Osteocyte (in vitro differentiated cells): Measurements from ENCODE around the gene PKNOX2. TPM values are rescaled to one million over a fixed set of nuclear protein-coding genes. Genes with fewer than 3 reads are reported as not detected.

Experiments
- DNase-seq: peaks from one replicate; pipeline ENCODE4 v3.0.0; 2021; ENCODE audit warnings: mixed read lengths; ENCODE audit not compliant: unreplicated experiment; ENCODE audit errors: extremely low spot score
- H3K27ac Mint-ChIP-seq: one replicate; pipeline ENCODE4 v1.8.0; 2021; ENCODE audit warnings: mild to moderate bottlenecking, mixed read lengths; ENCODE audit not compliant: unreplicated experiment
- H3K27me3 Mint-ChIP-seq: one replicate; pipeline ENCODE4 v1.8.0; 2021; ENCODE audit warnings: mixed read lengths; ENCODE audit not compliant: unreplicated experiment
- H3K36me3 Mint-ChIP-seq: one replicate; pipeline ENCODE4 v1.8.0; 2021; ENCODE audit warnings: mixed read lengths; ENCODE audit not compliant: unreplicated experiment
- H3K4me1 Mint-ChIP-seq: one replicate; pipeline ENCODE4 v1.8.0; 2021; ENCODE audit warnings: mixed read lengths; ENCODE audit not compliant: unreplicated experiment
- H3K4me3 Mint-ChIP-seq: one replicate; pipeline ENCODE4 v1.8.0; 2021; ENCODE audit warnings: mild to moderate bottlenecking, moderate library complexity, mixed read lengths; ENCODE audit not compliant: unreplicated experiment
- H3K9me3 Mint-ChIP-seq: one replicate; pipeline ENCODE4 v1.8.0; 2021; ENCODE audit warnings: mixed read lengths; ENCODE audit not compliant: unreplicated experiment
- CTCF ChIP-seq: fragments of 200-600 bp; sonication (generic); IDR thresholded peaks from 2 replicates; pipeline ENCODE4 v1.5.0; 2021; ENCODE audit warnings: antibody characterized with exemption, mild to moderate bottlenecking, moderate library complexity
- total RNA-seq: library from RNA; stranded (reverse); gene quantifications from 2 replicates; pipeline ENCODE4 v1.2.1, GENCODE V29; 2021

The PKNOX2 gene
- total RNA-seq, 1 donor from 2014 or later = 89.3 TPM

- no peaks in the 10 kb centered on the region for H3K9me3 Mint-ChIP-seq
- H3K27ac Mint-ChIP-seq = no peak overlapping the region
- no peak overlapping the region for H3K4me3 Mint-ChIP-seq
- peaks cover 33% of the 10 kb centered on the region for H3K4me1 Mint-ChIP-seq
- peaks cover 25% of the 10 kb centered on the region for H3K36me3 Mint-ChIP-seq
- no peaks in the 10 kb centered on the region for H3K27me3 Mint-ChIP-seq
- no peak for DNase-seq
- TF ChIP-seq CTCF = no peak
Measured at GRCh38 chr11:125274309-125274708, 109.8 kb downstream of the PKNOX2 start.

GRCh38 chr11:125274774-125275173, 110.2 kb downstream of the PKNOX2 start:
- H3K4me3 Mint-ChIP-seq = no peak overlapping the region

GRCh38 chr11:125275905-125276618, 111.5 kb downstream of the PKNOX2 start:
- Mint-ChIP-seq H3K27ac (no peak overlapping the region), H3K4me1 (peaks cover 29% of the 10 kb centered on the region), H3K27me3 (no peaks in the 10 kb centered on the region), H3K9me3 (no peaks in the 10 kb centered on the region), H3K4me3 (no peak overlapping the region), H3K36me3 (peaks cover 24% of the 10 kb centered on the region)
- no peak for DNase-seq
- TF ChIP-seq CTCF = no peak

More at GRCh38 chr11:125274774-125275173, 110.2 kb downstream of the PKNOX2 start:
- no peaks in the 10 kb centered on the region for H3K9me3 Mint-ChIP-seq
- DNase-seq = no peak
- peaks cover 33% of the 10 kb centered on the region for H3K4me1 Mint-ChIP-seq
- TF ChIP-seq CTCF = no peak
- H3K27ac Mint-ChIP-seq = no peak overlapping the region
- H3K27me3 Mint-ChIP-seq = no peaks in the 10 kb centered on the region
- peaks cover 21% of the 10 kb centered on the region for H3K36me3 Mint-ChIP-seq

- H3K9me3 Mint-ChIP-seq = no peaks in the 10 kb centered on the region
- no peak overlapping the region for H3K4me3 Mint-ChIP-seq
- TF ChIP-seq CTCF = no peak
- peaks cover 25% of the 10 kb centered on the region for H3K36me3 Mint-ChIP-seq
- no peak for DNase-seq
- H3K4me1 Mint-ChIP-seq = peaks cover 25% of the 10 kb centered on the region
- H3K27ac Mint-ChIP-seq = no peak overlapping the region
- H3K27me3 Mint-ChIP-seq = no peaks in the 10 kb centered on the region
Measured at GRCh38 chr11:125276619-125276976, 112.0 kb downstream of the PKNOX2 start.

GRCh38 chr11:125279676-125280418, 115.3 kb downstream of the PKNOX2 start:
- peaks cover 23% of the 10 kb centered on the region for H3K36me3 Mint-ChIP-seq
- TF ChIP-seq CTCF = no peak
- H3K27ac Mint-ChIP-seq = no peak overlapping the region
- H3K27me3 Mint-ChIP-seq = no peaks in the 10 kb centered on the region
- H3K9me3 Mint-ChIP-seq = no peaks in the 10 kb centered on the region
- DNase-seq = no peak
- H3K4me1 Mint-ChIP-seq = peaks cover 21% of the 10 kb centered on the region
- no peak overlapping the region for H3K4me3 Mint-ChIP-seq
